HFF-Myc (cell line): ENCODE data around the gene XAB2.

Experiments used
- DNase-seq: peaks from one replicate; pipeline ENCODE4 v3.0.0-alpha.2; 2011; ENCODE audit warnings: low read depth; ENCODE audit errors: extremely low read depth
- H3K4me3 ChIP-seq: replicated peaks from 2 replicates; pipeline ENCODE4 v1.5.1; 2011; ENCODE audit warnings: low read depth, mild to moderate bottlenecking, control low read depth, low read length
- TF ChIP-seq, protein P1 (sequence below): IDR thresholded peaks from 2 replicates; pipeline ENCODE4 v1.5.1; 2012; ENCODE audit warnings: mild to moderate bottlenecking, low read depth, low read length, control low read depth; ENCODE audit errors: missing control alignments

The XAB2 gene

DNA sequence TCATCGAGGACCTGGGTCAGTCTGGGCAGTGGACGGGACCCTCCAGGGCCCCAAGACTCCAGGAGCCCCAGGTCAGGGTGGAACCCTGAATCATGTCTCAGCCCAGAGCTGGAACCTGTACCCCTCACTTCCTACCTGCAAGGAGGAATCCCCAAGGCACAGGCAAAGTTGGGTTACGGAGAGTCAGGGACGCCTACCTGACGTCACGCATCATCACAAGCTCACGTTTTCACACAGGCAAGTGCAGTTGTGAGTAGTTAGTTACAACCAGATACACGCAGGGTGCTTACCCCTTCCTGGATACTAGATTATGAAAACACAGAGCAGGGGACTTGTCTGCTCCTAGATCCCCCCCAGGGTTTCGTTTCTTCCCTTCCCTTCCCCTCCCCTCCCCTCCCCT, 41.4 kb upstream of the XAB2 start:
- no peak overlapping the region for H3K4me3 ChIP-seq
- DNase-seq = no peak
- TF ChIP-seq, protein P1, sequence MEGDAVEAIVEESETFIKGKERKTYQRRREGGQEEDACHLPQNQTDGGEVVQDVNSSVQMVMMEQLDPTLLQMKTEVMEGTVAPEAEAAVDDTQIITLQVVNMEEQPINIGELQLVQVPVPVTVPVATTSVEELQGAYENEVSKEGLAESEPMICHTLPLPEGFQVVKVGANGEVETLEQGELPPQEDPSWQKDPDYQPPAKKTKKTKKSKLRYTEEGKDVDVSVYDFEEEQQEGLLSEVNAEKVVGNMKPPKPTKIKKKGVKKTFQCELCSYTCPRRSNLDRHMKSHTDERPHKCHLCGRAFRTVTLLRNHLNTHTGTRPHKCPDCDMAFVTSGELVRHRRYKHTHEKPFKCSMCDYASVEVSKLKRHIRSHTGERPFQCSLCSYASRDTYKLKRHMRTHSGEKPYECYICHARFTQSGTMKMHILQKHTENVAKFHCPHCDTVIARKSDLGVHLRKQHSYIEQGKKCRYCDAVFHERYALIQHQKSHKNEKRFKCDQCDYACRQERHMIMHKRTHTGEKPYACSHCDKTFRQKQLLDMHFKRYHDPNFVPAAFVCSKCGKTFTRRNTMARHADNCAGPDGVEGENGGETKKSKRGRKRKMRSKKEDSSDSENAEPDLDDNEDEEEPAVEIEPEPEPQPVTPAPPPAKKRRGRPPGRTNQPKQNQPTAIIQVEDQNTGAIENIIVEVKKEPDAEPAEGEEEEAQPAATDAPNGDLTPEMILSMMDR = no peak

DNA sequence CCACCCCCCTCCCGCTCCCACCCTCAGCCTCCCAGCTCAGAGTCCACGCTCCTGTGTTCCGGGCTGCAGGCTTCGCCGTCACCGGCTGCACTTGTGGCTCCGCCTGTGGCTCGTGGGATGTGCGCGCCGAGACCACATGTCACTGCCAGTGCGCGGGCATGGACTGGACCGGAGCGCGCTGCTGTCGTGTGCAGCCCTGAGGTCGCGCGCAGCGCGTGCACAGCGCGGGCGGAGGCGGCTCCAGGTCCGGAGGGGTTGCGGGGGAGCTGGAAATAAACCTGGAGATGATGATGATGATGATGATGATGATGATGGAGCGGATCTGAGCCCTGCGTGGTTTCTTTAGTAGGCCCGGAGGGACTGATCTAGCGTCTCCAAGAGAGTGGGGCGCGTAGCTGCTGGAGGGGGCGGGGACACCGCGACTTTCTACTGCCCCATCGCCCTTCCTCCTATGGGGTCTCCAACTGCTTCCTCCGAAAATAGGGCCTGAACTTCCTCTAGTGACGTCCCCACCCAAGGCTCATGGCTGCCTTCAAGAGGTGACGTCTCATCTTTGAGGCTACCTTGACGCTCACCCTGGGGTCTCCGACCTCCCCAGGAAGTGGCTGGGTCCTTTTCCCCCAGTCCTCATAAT, 40.9 kb upstream of the XAB2 start:
- no peak for DNase-seq
- no peak overlapping the region for H3K4me3 ChIP-seq
- TF ChIP-seq, protein P1 = no peak

GRCh38 chr19:7669641-7670040, 40.3 kb upstream of the XAB2 start:
- DNase-seq = no peak
- TF ChIP-seq, protein P1 = no peak
- no peak overlapping the region for H3K4me3 ChIP-seq

- DNase-seq = no peak
- no peak within 1 kb of the TSS for H3K4me3 ChIP-seq
- TF ChIP-seq, protein P1 = no peak
Observed at GRCh38 chr19:7668842-7669241, 39.5 kb upstream of the XAB2 start, which contains the start of gene RETN. Gene RETN, plus strand, starts transcription at chr19:7669049. Its CDS starts 278 bp downstream, at chr19:7669327.

DNA sequence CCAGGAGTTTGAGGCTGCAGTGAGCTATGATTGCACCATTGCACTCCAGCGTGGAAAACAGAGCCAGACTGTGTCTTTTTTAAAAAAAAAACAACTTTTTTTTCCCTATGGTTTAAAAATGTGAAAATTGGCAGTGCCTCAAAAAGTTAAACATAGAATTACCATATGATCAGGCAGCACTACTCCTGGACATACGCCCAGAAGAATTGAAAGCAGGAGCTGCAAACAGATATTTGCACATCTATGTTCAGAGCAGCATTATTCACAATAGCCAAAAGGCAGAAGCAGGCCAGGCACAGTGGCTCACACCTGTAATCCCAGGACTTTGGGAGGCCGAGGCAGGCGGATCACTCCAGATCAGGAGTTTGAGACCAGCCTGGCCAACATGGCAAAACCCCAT, 35.7 kb upstream of the XAB2 start:
- TF ChIP-seq, protein P1 = no peak

DNA sequence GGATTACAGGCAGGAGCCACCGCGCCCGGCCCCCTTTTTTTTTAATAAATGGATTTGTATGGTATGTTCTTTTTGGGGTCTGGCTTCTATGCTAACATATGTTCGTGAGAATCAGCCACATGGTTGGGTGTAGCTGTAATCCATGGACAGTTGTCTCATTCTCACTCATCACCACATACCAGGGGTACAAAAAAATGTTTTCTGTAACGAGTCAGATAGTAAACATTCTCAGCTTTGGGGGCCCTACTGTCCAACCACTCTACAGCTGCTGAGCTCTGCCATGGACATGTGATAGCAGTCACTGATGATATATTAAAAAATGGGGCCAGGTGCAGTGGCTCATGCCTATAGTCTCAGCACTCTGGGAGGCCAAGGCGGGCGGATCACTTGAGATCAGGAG, 34.4 kb upstream of the XAB2 start:
- TF ChIP-seq, protein P1 = no peak
- H3K4me3 ChIP-seq = no peak overlapping the region
- DNase-seq = no peak

More for the DNA sequence above, 35.7 kb upstream of the XAB2 start:
- H3K4me3 ChIP-seq = no peak overlapping the region
- no peak for DNase-seq

- H3K4me3 ChIP-seq = no peak overlapping the region
- TF ChIP-seq, protein P1 = no peak
- DNase-seq = no peak
Observed at GRCh38 chr19:7662657-7663056, 33.3 kb upstream of the XAB2 start.
